ENCODE data around the gene MAPK12.
"Not testable (repeated sequence)": the region's sequence is repeated elsewhere in the genome, so short reads cannot be mapped to it uniquely, and the experiment has no call there.

The MAPK12 gene

GRCh38 chr22:50278461-50278860 lies 17.0 kb upstream of the MAPK12 start:
- TF ChIP-seq CTCF (conservative IDR thresholded peaks at IDR 0.05) = no peak

GRCh38 chr22:50277761-50278160 lies 16.3 kb upstream of the MAPK12 start:
- TF ChIP-seq CTCF (conservative IDR thresholded peaks at IDR 0.05) = no peak
- H3K27ac ChIP-seq = no peak overlapping the region

More at GRCh38 chr22:50278461-50278860, 17.0 kb upstream of the MAPK12 start:
- no peak overlapping the region for H3K27ac ChIP-seq

- TF ChIP-seq CTCF (conservative IDR thresholded peaks at IDR 0.05) = no peak
- no peak overlapping the region for H3K27ac ChIP-seq
Measured at GRCh38 chr22:50276143-50276542, 14.7 kb upstream of the MAPK12 start.

GRCh38 chr22:50275181-50276055 lies 13.9 kb upstream of the MAPK12 start:
- no peak for TF ChIP-seq CTCF (conservative IDR thresholded peaks at IDR 0.05)
- no peak overlapping the region for H3K27ac ChIP-seq

- no peak overlapping the region for H3K27ac ChIP-seq
- TF ChIP-seq CTCF (conservative IDR thresholded peaks at IDR 0.05) = no peak
Measured at GRCh38 chr22:50274771-50275170, 13.3 kb upstream of the MAPK12 start.

GRCh38 chr22:50274311-50274710 lies 12.8 kb upstream of the MAPK12 start:
- TF ChIP-seq CTCF (conservative IDR thresholded peaks at IDR 0.05) = no peak
- no peak overlapping the region for H3K27ac ChIP-seq

- H3K27ac ChIP-seq = not testable (repeated sequence)
Measured at GRCh38 chr22:50273781-50274180, 12.3 kb upstream of the MAPK12 start.

- H3K27ac ChIP-seq = not testable (repeated sequence)
Measured at GRCh38 chr22:50273352-50273751, 11.9 kb upstream of the MAPK12 start.
